Measurements from ENCODE around the gene MPRIP. TPM values are rescaled to one million over a fixed set of nuclear protein-coding genes. Genes with fewer than 3 reads are reported as not detected.

Gene MPRIP
- total RNA-seq, 1 donor from 2014 or later: 275 TPM

DNA sequence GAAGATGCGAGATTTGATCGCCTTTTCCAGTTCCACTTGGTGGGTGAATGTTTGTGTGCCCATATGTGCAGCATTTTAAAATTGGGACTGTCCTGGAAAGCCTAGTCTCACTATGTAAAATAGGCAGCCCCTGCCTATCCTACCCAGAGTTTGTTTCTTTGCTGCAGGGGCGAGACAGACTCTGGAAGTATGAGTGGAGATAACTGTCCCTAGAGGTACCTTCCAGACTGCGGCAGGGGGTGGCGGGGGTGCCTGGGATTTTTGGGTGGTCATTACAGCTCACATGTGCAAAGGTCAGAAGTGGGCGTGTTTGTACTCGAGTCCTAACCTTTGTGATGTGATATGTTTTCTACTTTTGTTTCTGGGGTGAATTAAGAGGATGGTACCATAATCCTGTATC is 36.6 kb downstream of the MPRIP start:
- H3K36me3 Mint-ChIP-seq: peaks cover 23% of the 10 kb centered on the region
- peak overlapping the region; percentile 32 for H3K4me3 Mint-ChIP-seq
- H3K27me3 Mint-ChIP-seq: no peaks in the 10 kb centered on the region
- no peak for DNase-seq (ENCODE audit: extremely low spot score, unreplicated experiment)
- H3K9me3 Mint-ChIP-seq: no peaks in the 10 kb centered on the region
- peaks cover 61% of the 10 kb centered on the region for H3K4me1 Mint-ChIP-seq (ENCODE audit: unreplicated experiment)
- peak overlapping the region; percentile 79 for H3K27ac Mint-ChIP-seq
- TF ChIP-seq, protein P1, sequence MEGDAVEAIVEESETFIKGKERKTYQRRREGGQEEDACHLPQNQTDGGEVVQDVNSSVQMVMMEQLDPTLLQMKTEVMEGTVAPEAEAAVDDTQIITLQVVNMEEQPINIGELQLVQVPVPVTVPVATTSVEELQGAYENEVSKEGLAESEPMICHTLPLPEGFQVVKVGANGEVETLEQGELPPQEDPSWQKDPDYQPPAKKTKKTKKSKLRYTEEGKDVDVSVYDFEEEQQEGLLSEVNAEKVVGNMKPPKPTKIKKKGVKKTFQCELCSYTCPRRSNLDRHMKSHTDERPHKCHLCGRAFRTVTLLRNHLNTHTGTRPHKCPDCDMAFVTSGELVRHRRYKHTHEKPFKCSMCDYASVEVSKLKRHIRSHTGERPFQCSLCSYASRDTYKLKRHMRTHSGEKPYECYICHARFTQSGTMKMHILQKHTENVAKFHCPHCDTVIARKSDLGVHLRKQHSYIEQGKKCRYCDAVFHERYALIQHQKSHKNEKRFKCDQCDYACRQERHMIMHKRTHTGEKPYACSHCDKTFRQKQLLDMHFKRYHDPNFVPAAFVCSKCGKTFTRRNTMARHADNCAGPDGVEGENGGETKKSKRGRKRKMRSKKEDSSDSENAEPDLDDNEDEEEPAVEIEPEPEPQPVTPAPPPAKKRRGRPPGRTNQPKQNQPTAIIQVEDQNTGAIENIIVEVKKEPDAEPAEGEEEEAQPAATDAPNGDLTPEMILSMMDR (conservative IDR thresholded peaks at IDR 0.05): no peak

DNA sequence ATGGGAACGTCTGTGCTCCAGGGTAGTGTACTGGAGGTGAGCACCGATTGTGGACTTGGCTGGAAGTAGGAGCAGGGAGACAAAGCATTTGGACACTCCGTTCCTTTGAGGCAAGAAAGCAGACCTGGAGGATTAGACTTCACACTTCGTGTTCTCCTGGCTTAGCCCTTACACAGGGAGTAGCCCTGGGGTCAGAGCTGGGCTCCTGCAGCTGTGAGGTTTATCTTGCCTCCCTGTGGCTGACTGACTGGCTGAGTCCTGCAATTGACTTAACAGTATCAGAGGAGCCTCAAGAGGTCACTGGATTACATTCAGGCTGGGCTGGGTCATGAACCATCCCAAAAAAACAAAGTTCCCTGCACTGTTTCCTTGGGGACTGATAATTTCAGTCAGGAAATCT is 37.1 kb downstream of the MPRIP start:
- Mint-ChIP-seq H3K27me3 (no peaks in the 10 kb centered on the region), H3K36me3 (peaks cover 23% of the 10 kb centered on the region), H3K4me1 (ENCODE audit: unreplicated experiment) (peaks cover 57% of the 10 kb centered on the region), H3K27ac (peak overlapping the region; percentile 79), H3K4me3 (peak overlapping the region; percentile 32), H3K9me3 (no peaks in the 10 kb centered on the region)
- TF ChIP-seq, protein P1 (conservative IDR thresholded peaks at IDR 0.05): no peak
- no peak for DNase-seq (ENCODE audit: extremely low spot score, unreplicated experiment)

DNA sequence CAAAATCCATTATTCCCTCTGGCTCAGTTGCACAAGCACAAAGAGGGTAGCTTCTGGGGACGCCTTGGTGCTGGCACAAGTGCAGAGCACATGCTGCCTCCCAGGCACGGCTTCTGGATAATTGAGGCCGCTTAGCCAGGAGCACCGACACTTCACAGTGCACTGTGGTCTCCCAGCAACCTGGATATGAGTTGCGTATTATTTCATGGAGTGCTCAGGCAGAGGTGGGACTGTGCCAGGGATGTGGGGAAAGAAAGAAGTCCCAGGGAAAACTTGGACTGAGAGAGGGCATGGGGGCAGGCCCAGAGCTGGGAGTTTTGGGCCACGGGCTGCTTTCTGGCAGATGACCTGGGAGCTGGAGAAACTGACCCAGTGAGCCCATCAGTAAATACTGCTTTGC is 37.5 kb downstream of the MPRIP start:
- DNase-seq (ENCODE audit: extremely low spot score, unreplicated experiment): no peak
- TF ChIP-seq, protein P1 (conservative IDR thresholded peaks at IDR 0.05): no peak
- Mint-ChIP-seq H3K27me3 (no peaks in the 10 kb centered on the region), H3K4me1 (ENCODE audit: unreplicated experiment) (peaks cover 54% of the 10 kb centered on the region), H3K36me3 (peaks cover 23% of the 10 kb centered on the region), H3K4me3 (no peak overlapping the region), H3K27ac (peak overlapping the region; percentile 79), H3K9me3 (no peaks in the 10 kb centered on the region)

DNA sequence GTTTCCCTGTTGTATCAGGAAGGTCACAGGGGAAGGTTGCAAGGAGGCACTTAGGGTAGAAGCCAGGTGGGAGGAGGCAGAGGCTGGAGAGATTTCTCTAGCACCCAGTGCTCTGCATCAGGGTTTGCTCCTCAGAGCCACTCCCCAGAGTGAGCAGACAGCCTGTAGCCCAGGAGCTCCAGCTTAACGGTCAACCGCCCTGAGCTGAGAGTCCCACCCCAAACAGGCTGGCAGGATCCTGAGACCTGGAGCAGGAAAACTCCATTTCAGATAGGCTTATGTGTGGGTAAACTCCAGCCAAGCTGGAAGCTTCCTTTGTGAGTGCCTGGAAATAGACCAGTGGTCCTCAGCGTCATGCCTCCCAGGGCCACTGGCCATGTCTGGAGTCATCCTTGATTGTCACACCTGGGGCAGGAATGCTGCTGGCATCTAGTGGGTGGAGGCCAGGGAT is 37.9 kb downstream of the MPRIP start:
- Mint-ChIP-seq H3K27ac (peak overlapping the region; percentile 79), H3K36me3 (peaks cover 23% of the 10 kb centered on the region)
- TF ChIP-seq, protein P1 (conservative IDR thresholded peaks at IDR 0.05): no peak

DNA sequence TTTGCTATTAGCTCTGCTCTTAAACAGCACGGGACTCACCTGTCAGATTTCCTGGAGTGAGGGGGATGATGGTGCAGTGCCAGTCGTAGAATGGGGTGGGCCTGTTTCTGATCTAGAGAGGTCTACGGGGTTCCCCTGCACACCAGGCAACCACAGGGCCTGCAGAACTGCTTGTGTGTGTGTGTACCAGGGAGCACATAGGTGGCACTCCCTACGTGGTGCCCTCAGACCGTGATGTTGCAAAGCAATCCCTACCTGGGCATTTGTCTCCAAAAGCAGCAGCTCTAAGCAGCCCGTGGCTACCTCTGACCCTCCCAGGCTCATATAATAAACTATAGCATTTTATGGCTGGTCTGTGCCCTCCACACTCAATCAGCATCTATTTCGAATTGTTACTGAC is 38.5 kb downstream of the MPRIP start:
- no peak overlapping the region for H3K4me3 Mint-ChIP-seq
- no peak for DNase-seq (ENCODE audit: extremely low spot score, unreplicated experiment)
- H3K4me1 Mint-ChIP-seq (ENCODE audit: unreplicated experiment): peaks cover 50% of the 10 kb centered on the region
- H3K9me3 Mint-ChIP-seq: no peaks in the 10 kb centered on the region
- no peaks in the 10 kb centered on the region for H3K27me3 Mint-ChIP-seq
- peaks cover 23% of the 10 kb centered on the region for H3K36me3 Mint-ChIP-seq
- H3K27ac Mint-ChIP-seq: no peak overlapping the region
- TF ChIP-seq, protein P1 (conservative IDR thresholded peaks at IDR 0.05): no peak

More for the DNA sequence above, 37.9 kb downstream of the MPRIP start:
- no peak overlapping the region for H3K4me3 Mint-ChIP-seq
- H3K27me3 Mint-ChIP-seq: no peaks in the 10 kb centered on the region
- no peak for DNase-seq (ENCODE audit: extremely low spot score, unreplicated experiment)
- H3K9me3 Mint-ChIP-seq: no peaks in the 10 kb centered on the region
- peaks cover 54% of the 10 kb centered on the region for H3K4me1 Mint-ChIP-seq (ENCODE audit: unreplicated experiment)

Data from type B pancreatic cell (in vitro differentiated cells).